ENCODE results near the gene TBX1. TPM values are rescaled to one million over a fixed set of nuclear protein-coding genes. Genes with fewer than 3 reads are reported as not detected.

TBX1 gene
- polyA plus RNA-seq, 1 donor: 0.42 TPM

DNA sequence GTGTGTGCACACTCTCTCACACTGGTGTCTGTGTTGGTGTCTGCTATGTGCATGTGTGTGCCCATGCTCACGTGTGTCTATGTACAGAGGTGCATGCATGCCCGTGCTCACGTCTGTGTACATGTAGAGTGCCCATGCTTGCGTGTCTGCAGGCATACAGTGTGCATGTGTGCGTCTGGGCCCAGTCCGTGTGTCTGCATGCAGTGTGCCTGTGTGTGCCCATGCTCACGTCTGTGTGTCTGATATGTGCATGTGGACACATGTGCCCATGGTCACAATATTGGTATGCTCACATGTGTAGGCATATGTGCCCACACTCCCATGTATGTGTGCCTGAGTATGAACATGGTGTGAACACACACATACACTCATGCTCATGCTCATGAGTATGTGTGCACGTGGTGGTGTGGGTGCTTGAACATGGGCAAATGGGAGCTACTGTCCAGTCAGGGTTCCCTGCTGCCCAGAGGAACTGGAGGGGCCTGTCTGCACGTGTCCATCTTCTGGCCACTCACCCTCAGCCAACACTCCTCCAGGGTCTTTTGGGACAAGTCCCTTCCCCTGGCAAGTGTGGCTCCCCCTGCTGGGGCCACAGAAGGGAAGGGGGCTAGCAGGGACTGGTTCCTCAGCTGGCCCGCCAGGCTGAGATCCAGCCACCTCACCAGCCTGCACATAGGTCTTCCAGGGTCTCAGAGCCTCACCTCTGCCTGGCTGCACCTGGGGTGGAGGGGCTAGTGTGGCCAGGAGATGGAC, 7.3 kb upstream of the TBX1 start:
- no peak for DNase-seq

- DNase-seq: no peak
These were observed 6.4 kb upstream of the TBX1 start for GRCh38 chr22:19753996-19754700.

- no peak for DNase-seq
These were observed 5.9 kb upstream of the TBX1 start for GRCh38 chr22:19754701-19755144.

- no peak for DNase-seq
These were observed 5.3 kb upstream of the TBX1 start for GRCh38 chr22:19755145-19755710.

GRCh38 chr22:19755722-19756287, 4.8 kb upstream of the TBX1 start:
- no peak for DNase-seq

DNA sequence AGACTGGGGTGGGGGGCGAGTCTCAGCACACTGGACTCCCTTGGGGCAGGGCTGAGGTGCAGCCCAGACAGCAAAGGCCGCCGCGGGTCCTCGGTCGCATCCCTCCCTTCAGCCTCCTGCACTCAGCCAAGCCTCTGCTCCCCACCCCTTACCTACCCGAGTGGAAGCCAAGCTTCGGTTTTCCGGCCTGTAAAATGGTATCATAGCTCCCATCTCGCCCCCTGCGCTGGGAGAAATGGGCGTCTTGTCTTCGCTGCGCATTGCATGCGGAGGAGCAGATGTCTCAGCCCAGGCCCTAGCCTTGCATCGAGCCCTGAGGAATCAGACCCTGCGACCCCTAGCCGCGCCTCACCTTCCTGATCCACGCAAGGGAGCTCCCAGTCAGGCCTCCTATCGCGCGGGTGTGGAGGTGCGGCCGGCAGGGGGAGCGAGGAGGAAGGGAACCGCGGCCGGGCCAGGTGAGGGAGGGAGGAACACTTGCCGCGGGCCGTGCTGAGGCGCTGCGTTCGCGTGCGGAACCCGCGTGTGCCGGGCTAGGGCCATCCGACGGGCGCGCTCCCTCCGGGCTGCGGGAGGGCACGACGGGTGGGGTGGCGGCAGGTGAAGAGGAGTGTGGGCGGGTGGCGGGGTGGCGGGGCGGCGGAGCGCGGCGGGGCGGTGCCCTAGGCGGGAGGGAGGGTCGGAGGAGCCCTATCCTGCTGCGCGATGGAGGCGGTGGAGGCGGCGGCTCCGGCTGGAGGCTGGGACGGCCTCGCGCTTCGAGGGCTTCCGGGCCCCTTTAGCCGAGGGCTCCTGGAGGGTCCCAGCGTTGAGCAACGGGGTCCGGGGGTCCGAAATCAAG, 4.1 kb upstream of the TBX1 start:
- no peak for DNase-seq

- DNase-seq: no peak
These were observed 3.2 kb upstream of the TBX1 start for GRCh38 chr22:19757140-19757984.

DNA sequence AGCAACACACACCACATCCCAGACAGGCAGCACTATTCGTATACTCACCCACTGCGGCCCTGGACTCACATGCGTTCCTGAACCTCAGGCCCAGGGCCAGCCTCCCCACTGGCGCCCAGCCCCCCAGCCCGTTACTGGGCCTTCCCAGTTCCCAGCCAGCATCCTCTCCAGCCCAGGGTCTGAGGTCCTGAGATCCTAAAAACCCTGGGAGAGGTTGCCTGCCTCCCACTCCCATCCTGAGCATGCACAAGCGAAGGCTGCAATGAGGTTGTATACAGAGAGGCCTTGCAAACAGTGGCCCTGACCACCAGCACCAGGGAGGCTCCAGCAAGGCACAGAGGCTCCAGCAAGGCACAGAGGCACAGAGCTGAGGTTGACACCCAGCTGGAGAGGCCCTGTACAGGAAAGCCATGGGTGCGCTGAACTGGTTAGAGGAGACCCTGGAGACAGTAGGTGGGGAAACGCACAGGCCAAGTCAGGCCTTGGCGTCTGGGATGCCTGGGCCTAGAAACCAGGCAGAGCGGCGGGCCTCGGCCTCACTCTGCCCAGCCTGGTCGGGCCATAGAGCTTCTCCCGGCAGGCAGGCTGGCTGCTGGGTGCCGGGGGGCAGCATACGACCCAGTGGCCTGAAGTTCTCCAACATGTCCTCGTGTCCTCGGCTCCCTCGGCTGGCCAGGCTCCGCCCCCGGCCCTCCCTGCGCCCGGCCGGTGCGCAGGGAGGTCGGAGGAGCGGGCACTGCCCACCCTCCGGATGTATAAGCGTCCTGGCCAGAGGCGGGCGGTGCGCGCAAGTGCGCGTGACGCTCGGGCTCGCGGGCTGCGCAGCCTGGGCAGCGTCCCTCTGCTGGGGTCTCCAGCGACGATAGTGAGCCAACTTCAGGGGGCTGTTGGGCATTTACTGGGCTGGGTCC, 2.3 kb upstream of the TBX1 start:
- no peak for DNase-seq

DNA sequence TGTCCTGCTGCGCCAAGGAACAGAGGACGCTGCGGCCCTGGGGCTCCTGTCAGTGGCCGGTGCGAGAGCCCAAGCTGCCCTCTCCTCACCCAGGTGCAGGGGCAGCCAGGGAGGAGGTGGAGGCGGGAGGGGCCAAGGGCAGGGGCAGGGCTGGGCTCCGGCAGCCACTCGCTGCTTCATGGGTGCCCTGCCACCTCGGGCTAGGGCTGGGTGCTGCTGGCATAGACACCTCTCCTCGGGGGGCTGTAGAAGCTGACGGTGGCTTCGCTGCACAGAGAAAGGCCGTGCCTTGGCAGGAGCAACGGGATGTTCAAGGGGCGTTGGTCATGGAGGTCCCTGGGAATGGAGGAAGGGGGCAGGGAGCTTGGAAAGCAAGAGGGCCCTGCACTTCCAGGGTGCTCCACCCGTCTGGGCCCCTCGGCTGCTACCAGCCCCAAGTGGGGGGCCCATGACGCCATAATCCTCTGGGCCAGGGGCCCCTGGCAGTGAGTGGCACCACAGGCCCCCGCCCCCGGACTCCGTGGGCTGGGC, 1.6 kb upstream of the TBX1 start:
- no peak for DNase-seq

DNA sequence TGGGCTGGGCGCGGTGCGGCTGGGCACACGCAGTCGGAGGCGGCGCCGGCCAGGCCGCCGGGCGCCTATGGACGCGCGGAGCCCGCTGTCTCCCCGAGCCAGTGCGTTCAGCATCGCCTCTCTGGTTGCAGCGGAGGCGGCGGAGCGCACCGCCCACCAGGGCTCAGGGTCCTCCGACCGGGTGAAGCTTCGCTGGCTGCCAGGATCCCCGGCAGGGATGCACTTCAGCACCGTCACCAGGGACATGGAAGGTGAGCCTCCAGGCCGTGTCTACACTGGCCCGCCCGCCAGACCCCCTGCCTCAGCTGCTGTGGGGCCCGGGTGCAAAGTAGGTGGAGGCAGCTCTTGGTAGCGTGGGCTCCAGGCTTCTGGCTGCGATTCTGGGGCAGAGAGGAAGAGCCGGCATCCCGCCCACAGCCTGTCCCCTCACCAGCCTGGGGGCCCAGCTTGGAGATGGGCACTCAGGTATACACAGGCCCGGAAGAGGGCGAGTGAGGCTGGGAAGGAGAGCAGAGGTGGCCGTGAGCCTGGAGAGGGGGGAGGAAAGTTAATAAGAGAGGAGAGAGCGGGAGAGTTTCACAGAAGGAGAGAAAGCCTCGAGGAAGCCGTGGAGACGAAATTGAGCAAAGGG, 1.0 kb upstream of the TBX1 start:
- no peak for DNase-seq

GRCh38 chr22:19760951-19761724, 560 bp downstream of the TBX1 start:
- no peak for DNase-seq

DNA sequence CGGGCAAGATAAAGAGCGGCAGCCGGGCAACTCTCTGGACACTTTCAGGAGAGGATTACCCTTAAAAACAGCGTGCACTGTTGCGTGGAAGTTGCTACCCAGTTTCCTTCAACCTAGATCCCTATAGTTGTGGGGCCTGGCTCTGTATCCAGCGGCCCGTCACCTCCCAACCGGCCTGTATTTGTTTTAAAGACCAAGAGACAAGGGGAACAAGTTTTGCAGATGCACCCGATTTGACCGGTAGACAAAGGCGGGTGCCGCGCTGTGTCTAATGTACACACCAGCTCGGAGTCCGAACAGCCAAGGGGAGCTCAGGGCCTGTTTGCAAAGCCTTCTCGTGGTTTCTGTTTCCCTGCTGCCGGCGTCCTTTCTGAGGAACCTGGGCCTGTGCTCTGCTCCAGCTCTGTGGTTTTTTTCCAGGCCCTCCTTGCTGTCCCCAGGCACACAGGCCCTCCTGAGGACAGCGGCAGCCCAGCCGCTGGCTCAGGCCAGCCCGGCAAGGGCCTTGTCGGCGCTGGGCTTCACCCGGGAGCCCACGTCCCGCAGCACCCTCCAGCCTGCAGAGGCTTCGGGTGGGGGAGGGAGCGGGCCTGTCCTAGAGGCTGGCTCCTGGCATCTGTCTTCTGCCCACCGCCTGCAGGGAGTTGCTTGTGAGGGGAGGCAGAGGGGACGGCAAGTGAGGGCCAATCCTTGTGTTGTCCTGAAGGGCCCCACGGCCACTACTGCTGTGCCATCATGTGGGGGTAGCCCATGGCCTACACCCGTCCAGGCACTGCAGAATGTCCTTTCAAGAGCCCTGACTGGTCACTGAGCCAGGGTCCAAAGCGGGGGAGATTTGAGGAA, 1.4 kb downstream of the TBX1 start:
- DNase-seq: no peak

- DNase-seq: no peak
These were observed 2.2 kb downstream of the TBX1 start for GRCh38 chr22:19762568-19763457.

DNA sequence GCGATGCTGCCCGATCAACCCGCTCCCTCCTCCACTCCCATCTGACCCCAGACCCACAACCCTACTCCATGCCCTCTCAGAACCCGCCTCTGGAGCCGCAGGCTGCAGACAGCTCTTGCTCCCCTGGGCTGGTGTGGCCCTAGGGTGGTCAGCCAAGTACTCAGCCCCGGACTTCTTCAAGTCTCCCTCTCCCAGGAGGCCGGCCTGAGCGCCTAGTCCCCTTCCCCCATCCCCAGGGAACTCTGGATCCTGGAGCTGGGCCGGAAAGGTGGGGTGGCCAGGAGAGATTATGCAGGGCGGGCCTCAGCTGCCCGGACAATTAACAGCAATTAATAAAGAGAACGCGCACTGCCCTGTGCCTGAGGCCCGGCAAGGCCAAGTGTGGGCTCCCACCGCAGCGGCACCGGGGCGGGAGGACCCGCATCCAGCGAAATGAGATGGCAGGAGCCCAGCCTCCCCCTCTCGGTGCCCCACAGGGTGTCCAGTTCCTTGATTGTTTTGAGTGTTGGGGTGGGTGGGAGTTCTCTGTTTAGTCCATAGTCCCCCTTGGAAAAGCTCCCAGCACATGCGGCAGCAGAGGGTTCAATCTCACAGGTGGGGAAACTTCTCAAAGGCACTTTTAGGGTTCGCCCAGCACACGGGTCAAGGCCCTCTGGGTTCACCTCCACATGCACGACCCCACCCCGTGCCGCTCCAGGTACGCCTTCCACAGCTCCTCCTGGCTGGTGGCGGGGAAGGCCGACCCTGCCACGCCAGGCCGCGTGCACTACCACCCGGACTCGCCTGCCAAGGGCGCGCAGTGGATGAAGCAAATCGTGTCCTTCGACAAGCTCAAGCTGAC, 3.1 kb downstream of the TBX1 start:
- DNase-seq: no peak

GRCh38 chr22:19764299-19764593, 3.7 kb downstream of the TBX1 start:
- no peak for DNase-seq

Measured in left kidney (tissue), 2 donors.